Muscle layer of colon (tissue), 2 donors: ENCODE data around the gene C10orf53.
"Not testable (repeated sequence)": the region's sequence is repeated elsewhere in the genome, so short reads cannot be mapped to it uniquely, and the experiment has no call there.

Experiments
- H3K27ac ChIP-seq: one replicate; pipeline ENCODE4 v1.7.0; 2013; ENCODE audit warnings: low read depth, mild to moderate bottlenecking, low read length, moderate library complexity
- H3K27me3 ChIP-seq, 2 donors: one replicate each; pipeline ENCODE4 v1.7.0; 2013; ENCODE audit warnings: low read length in 2 of 2, mild to moderate bottlenecking in 2 of 2; ENCODE audit not compliant: insufficient read depth in 2 of 2, control insufficient read depth in 1 of 2
- H3K36me3 ChIP-seq: one replicate; pipeline ENCODE4 v1.7.0; 2013; ENCODE audit warnings: mild to moderate bottlenecking, low read length; ENCODE audit not compliant: insufficient read depth
- H3K4me1 ChIP-seq: one replicate; pipeline ENCODE4 v1.7.0; 2013; ENCODE audit warnings: mild to moderate bottlenecking, low read length; ENCODE audit not compliant: insufficient read depth
- H3K4me3 ChIP-seq, 2 donors: one replicate each; pipeline ENCODE4 v1.7.0; 2013; ENCODE audit warnings: low read length in 2 of 2, low read depth in 1 of 2, mild to moderate bottlenecking in 1 of 2, moderate library complexity in 1 of 2
- H3K9ac ChIP-seq: one replicate; pipeline ENCODE4 v1.7.0; 2013; ENCODE audit warnings: low read length
- H3K9me3 ChIP-seq: one replicate; pipeline ENCODE4 v1.7.0; 2013; ENCODE audit warnings: mild to moderate bottlenecking, low read length
- donor health status: abdominal sarcoma.
- donor health status: Adenocarcinoma of cecum.

The C10orf53 gene

GRCh38 chr10:49666685-49667084, 12.8 kb upstream of the C10orf53 start:
- Histone ChIP-seq H3K36me3 (no peaks in the 10 kb centered on the region), H3K4me3 (no peak overlapping the region), H3K9me3 (no peaks in the 10 kb centered on the region), H3K4me1 (no peaks in the 10 kb centered on the region), H3K9ac (no peak overlapping the region), H3K27ac (no peak overlapping the region), H3K27me3 (no peaks in the 10 kb centered on the region)

GRCh38 chr10:49667991-49668390, 11.5 kb upstream of the C10orf53 start:
- Histone ChIP-seq H3K9ac (no peak overlapping the region), H3K36me3 (no peaks in the 10 kb centered on the region), H3K4me1 (no peaks in the 10 kb centered on the region), H3K4me3 (no peak overlapping the region), H3K9me3 (no peaks in the 10 kb centered on the region), H3K27me3 (no peaks in the 10 kb centered on the region), H3K27ac (no peak overlapping the region)

GRCh38 chr10:49668684-49669083, 10.8 kb upstream of the C10orf53 start:
- H3K9me3 ChIP-seq = no peaks in the 10 kb centered on the region
- H3K27me3 ChIP-seq = no peaks in the 10 kb centered on the region
- H3K4me3 ChIP-seq = no peak overlapping the region
- no peak overlapping the region for H3K27ac ChIP-seq
- H3K9ac ChIP-seq = no peak overlapping the region
- no peaks in the 10 kb centered on the region for H3K4me1 ChIP-seq
- no peaks in the 10 kb centered on the region for H3K36me3 ChIP-seq

- Histone ChIP-seq H3K9me3 (no peaks in the 10 kb centered on the region), H3K4me1 (no peaks in the 10 kb centered on the region), H3K4me3 (no peak overlapping the region), H3K9ac (no peak overlapping the region), H3K27ac (no peak overlapping the region), H3K27me3 (peaks cover 0 to 6% of the 10 kb centered on the region in 2 donors), H3K36me3 (no peaks in the 10 kb centered on the region)
Measured at GRCh38 chr10:49678827-49679479, 498 bp upstream of the C10orf53 start.

- not testable (repeated sequence) for H3K27ac ChIP-seq, H3K4me3 ChIP-seq, H3K9ac ChIP-seq, H3K9me3 ChIP-seq, H3K4me1 ChIP-seq, H3K27me3 ChIP-seq, H3K36me3 ChIP-seq
Measured at GRCh38 chr10:49682449-49682848, 3.0 kb downstream of the C10orf53 start.

GRCh38 chr10:49682879-49683278, 3.4 kb downstream of the C10orf53 start:
- Histone ChIP-seq H3K4me1 (no peaks in the 10 kb centered on the region), H3K9ac (no peak overlapping the region), H3K9me3 (no peaks in the 10 kb centered on the region), H3K4me3 (no peak overlapping the region), H3K27ac (no peak overlapping the region), H3K27me3 (peaks cover 0 to 6% of the 10 kb centered on the region in 2 donors), H3K36me3 (no peaks in the 10 kb centered on the region)

- Histone ChIP-seq H3K36me3 (no peaks in the 10 kb centered on the region), H3K9ac (no peak overlapping the region), H3K9me3 (no peaks in the 10 kb centered on the region), H3K4me1 (no peaks in the 10 kb centered on the region), H3K27me3 (peaks cover 0 to 11% of the 10 kb centered on the region in 2 donors), H3K4me3 (no peak overlapping the region), H3K27ac (no peak overlapping the region)
Measured at GRCh38 chr10:49686651-49687050, 7.2 kb downstream of the C10orf53 start.

- H3K27me3 ChIP-seq = peaks cover 0 to 11% of the 10 kb centered on the region in 2 donors
- H3K36me3 ChIP-seq = no peaks in the 10 kb centered on the region
- H3K4me3 ChIP-seq = no peak overlapping the region
- H3K27ac ChIP-seq = no peak overlapping the region
- H3K9ac ChIP-seq = no peak overlapping the region
- H3K4me1 ChIP-seq = no peaks in the 10 kb centered on the region
- no peaks in the 10 kb centered on the region for H3K9me3 ChIP-seq
Measured at GRCh38 chr10:49688261-49688846, 8.9 kb downstream of the C10orf53 start.

- Histone ChIP-seq H3K4me3 (no peak overlapping the region), H3K9me3 (no peaks in the 10 kb centered on the region), H3K27ac (no peak overlapping the region), H3K9ac (no peak overlapping the region), H3K27me3 (peaks cover 0 to 11% of the 10 kb centered on the region in 2 donors), H3K36me3 (no peaks in the 10 kb centered on the region), H3K4me1 (no peaks in the 10 kb centered on the region)
Measured at GRCh38 chr10:49688920-49689319, 9.5 kb downstream of the C10orf53 start.

- Histone ChIP-seq H3K27ac (no peak overlapping the region), H3K4me3 (no peak overlapping the region), H3K9me3 (no peaks in the 10 kb centered on the region), H3K9ac (no peak overlapping the region), H3K4me1 (no peaks in the 10 kb centered on the region), H3K36me3 (no peaks in the 10 kb centered on the region), H3K27me3 (peaks cover 0 to 11% of the 10 kb centered on the region in 2 donors)
Measured at GRCh38 chr10:49689882-49690510, 10.5 kb downstream of the C10orf53 start.

- Histone ChIP-seq H3K9ac (no peak overlapping the region), H3K9me3 (no peaks in the 10 kb centered on the region), H3K4me3 (no peak overlapping the region), H3K4me1 (no peaks in the 10 kb centered on the region), H3K36me3 (no peaks in the 10 kb centered on the region), H3K27ac (no peak overlapping the region), H3K27me3 (peaks cover 0 to 11% of the 10 kb centered on the region in 2 donors)
Measured at GRCh38 chr10:49690698-49691356, 11.4 kb downstream of the C10orf53 start.
